Measurements from ENCODE around the gene RAP1GAP.
A peak's percentile ranks its signal among the peaks of the same experiment; 100 is the strongest.

The RAP1GAP gene

GRCh38 chr1:21573971-21574465, 95.1 kb downstream of the RAP1GAP start:
- no peak overlapping the region for H3K4me3 ChIP-seq (ENCODE audit: low read length, poor library complexity, severe bottlenecking)
- H3K9ac ChIP-seq (ENCODE audit: low read depth, low read length, poor library complexity, severe bottlenecking): no peak overlapping the region
- H3K4me2 ChIP-seq (ENCODE audit: low read depth, low read length, poor library complexity, severe bottlenecking): no peak overlapping the region
- H3K9me3 ChIP-seq (ENCODE audit: insufficient read depth, low read depth, low read length): no peaks in the 10 kb centered on the region
- H3K27me3 ChIP-seq (ENCODE audit: insufficient read depth, low read length, poor library complexity, severe bottlenecking): no peaks in the 10 kb centered on the region
- no peak overlapping the region for H2AFZ ChIP-seq (ENCODE audit: low read length)
- TF ChIP-seq CTCF (conservative IDR thresholded peaks at IDR 0.05; ENCODE audit: low read length) (peak; percentile 72), EZH2phosphoT487 (IDR thresholded peaks at IDR 0.05; ENCODE audit: borderline replicate concordance) (no peak)
- H4K20me1 ChIP-seq (ENCODE audit: insufficient read depth, low read length, poor library complexity, severe bottlenecking): no peaks in the 10 kb centered on the region
- H3K79me2 ChIP-seq (ENCODE audit: insufficient read depth, low read length): no peaks in the 10 kb centered on the region
- H3K9me2 ChIP-seq (replicated peaks; ENCODE audit: low read depth, low read length): no peaks in the 10 kb centered on the region
- H3K36me3 ChIP-seq (ENCODE audit: insufficient read depth, low read length): no peaks in the 10 kb centered on the region
- no peaks in the 10 kb centered on the region for H3K4me1 ChIP-seq (ENCODE audit: insufficient read depth, low read length, poor library complexity, severe bottlenecking)
- no peaks in the 10 kb centered on the region for H3F3A ChIP-seq (ENCODE audit: low read depth)

GRCh38 chr1:21573475-21573874, 95.7 kb downstream of the RAP1GAP start:
- Histone ChIP-seq H3K4me2 (ENCODE audit: low read depth, low read length, poor library complexity, severe bottlenecking) (no peak overlapping the region), H3K27me3 (ENCODE audit: insufficient read depth, low read length, poor library complexity, severe bottlenecking) (no peaks in the 10 kb centered on the region), H3K9me3 (ENCODE audit: insufficient read depth, low read depth, low read length) (no peaks in the 10 kb centered on the region), H4K20me1 (ENCODE audit: insufficient read depth, low read length, poor library complexity, severe bottlenecking) (no peaks in the 10 kb centered on the region), H3K9ac (ENCODE audit: low read depth, low read length, poor library complexity, severe bottlenecking) (no peak overlapping the region), H3F3A (ENCODE audit: low read depth) (no peaks in the 10 kb centered on the region), H3K36me3 (ENCODE audit: insufficient read depth, low read length) (no peaks in the 10 kb centered on the region), H3K9me2 (replicated peaks; ENCODE audit: low read depth, low read length) (no peaks in the 10 kb centered on the region), H3K4me1 (ENCODE audit: insufficient read depth, low read length, poor library complexity, severe bottlenecking) (no peaks in the 10 kb centered on the region), H3K4me3 (ENCODE audit: low read length, poor library complexity, severe bottlenecking) (no peak overlapping the region), H3K79me2 (ENCODE audit: insufficient read depth, low read length) (no peaks in the 10 kb centered on the region), H2AFZ (ENCODE audit: low read length) (no peak overlapping the region)
- TF ChIP-seq EZH2phosphoT487 (IDR thresholded peaks at IDR 0.05; ENCODE audit: borderline replicate concordance): no peak
- no peak for TF ChIP-seq CTCF (conservative IDR thresholded peaks at IDR 0.05; ENCODE audit: low read length)

DNA sequence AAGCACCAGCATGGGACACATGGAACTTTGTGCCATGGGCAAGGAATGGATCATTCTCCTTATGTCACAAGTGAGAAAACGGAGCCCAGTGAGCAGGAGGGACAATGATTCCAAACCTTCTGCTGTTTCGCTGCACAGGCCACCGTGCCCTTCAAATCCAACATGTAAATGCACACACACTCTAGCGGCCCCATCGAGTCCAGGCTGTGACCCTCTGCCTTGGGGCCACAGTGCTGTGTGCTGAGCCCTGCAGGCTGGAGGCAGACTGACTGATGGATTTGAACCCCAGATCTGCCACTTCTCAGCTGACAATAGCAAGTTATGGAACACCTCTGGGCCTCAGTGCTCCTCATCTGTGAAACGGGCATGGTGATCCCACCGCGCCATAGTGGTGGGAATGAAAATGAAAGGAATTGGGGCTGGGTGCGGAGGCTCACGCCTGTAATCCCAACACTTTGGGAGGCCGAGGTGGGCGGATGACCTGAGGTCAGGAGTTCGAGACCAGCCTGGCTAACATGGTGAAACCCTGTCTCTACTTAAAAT, 96.4 kb downstream of the RAP1GAP start:
- no peak overlapping the region for H3K4me2 ChIP-seq (ENCODE audit: low read depth, low read length, poor library complexity, severe bottlenecking)
- no peak overlapping the region for H3K4me3 ChIP-seq (ENCODE audit: low read length, poor library complexity, severe bottlenecking)
- no peak overlapping the region for H3K9ac ChIP-seq (ENCODE audit: low read depth, low read length, poor library complexity, severe bottlenecking)
- H3K36me3 ChIP-seq (ENCODE audit: insufficient read depth, low read length): no peaks in the 10 kb centered on the region
- no peaks in the 10 kb centered on the region for H3K27me3 ChIP-seq (ENCODE audit: insufficient read depth, low read length, poor library complexity, severe bottlenecking)
- H4K20me1 ChIP-seq (ENCODE audit: insufficient read depth, low read length, poor library complexity, severe bottlenecking): no peaks in the 10 kb centered on the region
- H2AFZ ChIP-seq (ENCODE audit: low read length): no peak overlapping the region
- TF ChIP-seq EZH2phosphoT487 (IDR thresholded peaks at IDR 0.05; ENCODE audit: borderline replicate concordance): no peak
- no peak for TF ChIP-seq CTCF (conservative IDR thresholded peaks at IDR 0.05; ENCODE audit: low read length)
- H3F3A ChIP-seq (ENCODE audit: low read depth): no peaks in the 10 kb centered on the region
- H3K79me2 ChIP-seq (ENCODE audit: insufficient read depth, low read length): no peaks in the 10 kb centered on the region
- H3K9me3 ChIP-seq (ENCODE audit: insufficient read depth, low read depth, low read length): no peaks in the 10 kb centered on the region
- no peaks in the 10 kb centered on the region for H3K9me2 ChIP-seq (replicated peaks; ENCODE audit: low read depth, low read length)
- H3K4me1 ChIP-seq (ENCODE audit: insufficient read depth, low read length, poor library complexity, severe bottlenecking): no peaks in the 10 kb centered on the region

All from Loucy (cell line).